DMS53 treated with DMSO at 0.1 percent for 48 hours (cell line): ENCODE measurements around the gene PHF8.

Experiments used
- DNase-seq: peaks from one replicate; lab custom pipeline; 2025; ENCODE audit not compliant: unreplicated experiment; lab: John Stamatoyannopoulos, UW

The PHF8 gene

DNA sequence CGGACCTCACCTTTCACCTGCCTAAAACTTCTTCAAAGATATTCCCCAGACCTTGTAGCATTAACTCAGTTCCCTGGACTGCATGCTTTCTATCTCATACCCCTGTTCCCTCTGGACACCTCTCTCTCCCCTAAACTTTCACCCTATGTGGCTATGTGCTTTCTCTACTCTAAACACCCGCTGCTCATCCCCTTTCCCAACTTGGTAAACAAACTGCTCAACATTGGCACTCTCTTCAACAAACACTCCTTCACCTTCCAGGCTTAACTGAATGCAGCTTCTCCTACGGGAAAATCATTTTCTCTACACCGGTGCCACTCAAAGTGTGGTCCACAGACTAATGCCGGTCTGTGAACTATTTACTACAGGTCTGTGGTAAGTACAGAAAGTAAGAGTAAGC, 19.9 kb downstream of the PHF8 start:
- DNase-seq: no peak

DNA sequence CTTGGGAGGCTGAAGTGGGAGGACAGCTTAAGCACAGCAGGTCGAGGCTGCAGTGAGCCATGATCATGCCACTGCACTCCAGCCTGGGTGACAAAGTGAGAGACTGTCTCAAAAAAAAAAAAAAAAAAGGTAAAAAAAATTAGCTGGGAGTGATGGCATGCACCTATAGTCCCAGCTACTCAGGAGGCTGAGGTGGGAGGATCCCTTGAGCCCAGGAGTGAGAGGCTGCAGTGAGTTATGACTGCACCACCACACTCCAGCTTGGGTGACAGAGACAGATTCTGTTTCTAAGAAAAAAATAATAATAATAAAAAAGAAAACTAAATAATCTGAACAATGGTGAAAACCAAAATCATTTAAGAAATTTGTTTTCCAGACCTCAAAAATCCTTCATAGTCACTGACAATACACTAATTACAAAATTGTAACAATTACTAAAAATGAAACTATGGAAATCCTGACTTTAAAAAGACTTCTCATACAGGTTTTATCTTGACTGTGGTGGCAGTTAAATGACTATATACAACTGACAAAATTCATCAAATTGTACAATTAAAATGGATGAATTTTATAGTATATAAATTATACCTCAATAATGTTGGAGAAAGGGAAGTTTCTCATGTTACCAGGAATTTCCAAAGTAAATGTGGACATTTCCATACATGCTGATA, 31.3 kb downstream of the PHF8 start:
- DNase-seq: no peak

DNA sequence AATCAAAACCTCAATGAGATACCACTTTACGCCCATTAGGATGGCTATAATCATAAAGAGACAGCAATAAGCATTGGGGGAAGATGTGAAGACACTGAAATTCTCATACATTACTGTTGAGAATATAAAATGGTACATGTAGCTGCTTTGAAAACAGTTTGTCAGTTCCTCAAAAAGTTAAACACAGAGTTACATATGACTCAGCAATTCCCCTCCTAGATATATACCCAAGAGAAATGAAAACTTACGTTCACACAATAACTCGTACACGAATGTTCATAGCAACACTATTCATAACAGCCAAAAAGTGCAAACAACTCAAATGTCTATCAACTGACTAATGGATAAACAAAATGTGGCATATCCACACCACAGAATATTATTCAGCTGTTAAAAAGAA, 36.6 kb downstream of the PHF8 start:
- DNase-seq: no peak

DNA sequence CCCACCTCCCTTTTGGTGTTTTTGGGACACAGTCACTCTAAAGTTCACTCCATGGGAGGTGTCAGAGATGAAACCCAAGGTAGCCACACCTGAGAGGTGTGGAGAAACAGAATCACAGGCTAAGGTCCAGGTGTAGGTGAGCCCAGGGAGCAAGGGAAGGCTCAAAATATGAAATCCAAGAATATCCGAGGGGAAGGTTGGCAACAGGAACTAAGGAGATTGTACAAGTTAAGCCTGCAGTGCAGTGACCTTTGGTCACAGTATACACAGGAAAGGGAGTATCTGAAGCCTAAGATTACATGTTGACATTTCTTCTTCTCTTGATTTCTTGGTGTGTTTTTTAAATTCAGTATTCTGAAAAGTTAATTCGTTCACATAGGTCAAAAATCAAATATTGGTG, 46.5 kb downstream of the PHF8 start:
- DNase-seq: no peak

DNA sequence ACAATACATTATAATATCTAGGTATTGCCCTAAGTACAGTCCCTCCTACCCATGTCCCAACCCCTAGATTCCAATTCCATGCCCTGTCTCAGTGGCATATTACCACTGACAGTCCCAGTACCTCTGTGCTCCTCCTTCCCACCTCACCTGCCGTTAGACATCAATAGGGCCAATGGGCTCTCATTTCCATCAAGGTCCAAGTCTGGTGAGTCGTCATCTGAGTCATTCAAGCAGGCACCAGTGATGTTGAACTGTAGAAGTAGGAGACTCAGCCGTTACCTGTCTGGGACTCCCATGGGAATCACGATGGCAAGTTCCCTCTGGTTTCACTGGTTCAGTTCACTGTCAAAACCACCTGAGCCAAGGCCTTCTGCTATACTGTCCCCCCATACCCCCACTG, 51.7 kb downstream of the PHF8 start:
- DNase-seq: no peak

DNA sequence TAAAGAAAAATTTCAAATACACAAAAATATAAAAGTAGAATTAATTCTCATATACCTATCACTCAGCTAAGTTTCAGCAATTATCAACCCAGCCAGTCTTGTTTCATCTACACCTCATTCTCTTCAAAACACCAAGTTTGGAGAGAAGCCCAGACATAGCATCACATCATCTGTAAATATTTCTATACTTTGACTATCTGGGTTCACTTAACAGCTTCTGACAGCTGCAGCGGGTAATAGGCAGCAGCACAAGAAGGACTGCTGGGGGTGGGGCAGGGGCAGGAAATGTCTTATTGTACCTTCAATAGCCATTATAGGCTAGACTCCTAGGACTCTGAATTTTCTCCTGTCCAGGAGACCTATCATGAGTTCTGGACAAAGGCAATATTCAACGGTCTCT, 54.1 kb downstream of the PHF8 start:
- DNase-seq: no peak

DNA sequence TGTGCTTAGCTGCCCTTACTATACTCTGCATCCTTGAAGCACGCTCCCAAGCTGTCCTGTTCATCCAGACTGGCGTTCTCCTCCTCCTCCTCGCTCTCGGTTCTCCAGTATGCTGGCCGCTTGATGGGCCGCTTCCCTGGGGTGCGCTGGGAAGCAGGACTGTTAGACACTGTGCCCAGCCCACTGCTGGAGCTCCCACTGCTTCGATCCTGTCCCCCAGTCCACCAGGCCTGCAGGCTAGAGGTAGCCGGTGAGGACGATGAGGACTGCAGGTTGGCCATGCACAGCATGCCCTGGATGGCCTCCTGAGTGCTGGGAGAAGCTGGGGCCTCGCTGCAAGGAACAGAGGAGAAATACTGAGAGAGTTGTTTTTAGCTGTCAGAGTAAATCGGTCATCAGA, 59.4 kb downstream of the PHF8 start:
- no peak for DNase-seq

DNA sequence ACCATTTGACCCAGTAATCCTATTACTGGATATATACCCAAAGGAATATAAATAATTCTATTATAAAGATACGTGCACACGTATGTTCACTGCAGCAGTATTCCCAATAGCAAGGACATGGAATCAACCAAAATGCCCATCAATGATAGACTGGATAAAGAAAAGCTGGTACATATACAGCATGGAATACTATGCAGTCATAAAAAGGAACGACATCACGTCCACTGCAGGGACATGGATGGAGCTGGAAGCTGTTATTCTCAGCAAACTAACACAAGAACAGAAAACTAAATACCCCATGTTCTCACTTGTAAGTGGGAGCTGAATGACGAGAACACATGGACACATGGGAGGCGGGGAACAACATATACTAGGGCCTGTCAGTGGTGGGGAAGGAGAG, 69.7 kb downstream of the PHF8 start:
- DNase-seq: no peak

DNA sequence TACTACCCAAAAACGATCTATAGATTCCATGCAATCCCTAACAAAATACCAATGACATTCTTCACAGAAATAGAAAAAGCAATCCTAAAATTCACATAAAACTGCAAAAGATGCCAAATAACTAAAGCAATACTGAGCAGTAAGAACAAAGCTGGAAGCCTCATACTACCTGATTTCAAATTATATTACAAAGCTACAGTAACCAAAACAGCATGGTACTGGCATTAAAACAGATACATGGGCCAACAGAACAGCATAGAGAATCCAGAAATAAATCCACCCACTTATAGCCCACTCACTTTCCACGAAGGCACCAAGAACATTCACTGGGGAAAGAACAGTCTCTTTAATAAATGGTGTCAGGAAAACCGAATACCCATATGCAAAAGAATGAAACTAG, 74.7 kb downstream of the PHF8 start:
- no peak for DNase-seq

DNA sequence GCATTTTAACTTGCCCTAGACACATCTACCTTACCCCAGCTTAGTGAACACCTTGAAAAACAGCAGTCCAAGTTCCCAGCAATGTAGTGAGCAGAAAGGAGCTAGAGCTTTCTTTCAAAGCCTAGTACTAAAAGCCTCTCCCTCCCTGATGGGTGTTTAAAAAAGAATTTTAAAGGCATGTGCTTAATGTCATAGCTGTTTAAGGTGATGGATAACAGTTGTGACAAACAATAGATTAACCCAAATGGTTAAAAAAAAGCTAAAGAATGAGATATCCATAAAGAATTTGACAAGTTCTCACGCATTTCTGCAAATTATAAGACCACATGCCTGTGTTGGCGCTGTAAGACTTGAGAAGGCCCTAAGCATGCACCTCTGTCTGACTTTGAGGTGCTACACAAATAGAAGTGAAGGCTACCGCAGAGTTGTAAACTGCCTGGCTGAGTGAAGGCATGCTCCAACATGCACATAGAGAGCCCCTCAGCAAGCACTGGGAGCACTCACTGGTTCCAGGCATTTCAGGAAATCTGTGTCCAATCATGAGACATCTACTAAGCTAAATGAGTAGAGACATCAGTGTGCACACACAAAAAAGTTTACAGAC, 94.0 kb downstream of the PHF8 start:
- DNase-seq: no peak

DNA sequence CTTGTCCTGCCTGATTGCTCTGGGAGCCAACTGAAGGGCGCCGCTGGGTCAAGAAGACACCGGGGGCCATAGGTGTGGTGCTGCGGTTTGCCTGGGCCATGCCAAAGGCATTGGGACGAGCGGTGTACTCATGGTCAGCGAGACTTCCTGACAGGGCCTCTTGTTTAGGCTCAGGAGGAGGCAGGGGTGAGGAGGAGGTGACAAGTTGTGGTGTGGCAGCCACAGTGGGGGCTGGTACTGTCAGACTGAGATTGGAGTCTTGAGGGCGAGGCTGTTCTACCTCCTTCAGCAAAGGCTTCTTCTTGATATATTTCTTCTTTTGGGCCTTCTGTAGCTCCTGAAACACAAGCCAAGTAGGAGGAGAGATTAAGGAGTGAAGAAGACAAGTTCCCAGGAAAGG, 104.1 kb downstream of the PHF8 start:
- no peak for DNase-seq

DNA sequence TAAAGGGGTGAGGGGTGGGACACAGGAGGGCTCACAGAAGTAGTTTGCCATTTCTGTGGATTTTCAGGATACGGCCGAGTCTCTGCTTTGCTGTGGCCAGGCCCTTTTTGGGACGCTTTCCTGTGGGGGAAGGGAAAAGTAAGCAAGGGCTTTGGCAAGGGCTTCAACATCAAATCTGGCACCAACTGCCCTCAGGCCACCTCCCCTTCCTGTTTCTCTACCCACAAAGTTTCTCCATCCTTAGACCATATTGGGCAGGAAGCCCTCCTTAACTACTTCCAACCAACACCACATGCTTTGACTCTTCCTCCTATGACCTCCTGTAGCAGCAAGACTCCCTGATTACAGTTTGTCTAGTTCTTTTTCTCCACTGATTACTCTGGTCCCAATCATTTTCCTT, 105.1 kb downstream of the PHF8 start:
- no peak for DNase-seq

DNA sequence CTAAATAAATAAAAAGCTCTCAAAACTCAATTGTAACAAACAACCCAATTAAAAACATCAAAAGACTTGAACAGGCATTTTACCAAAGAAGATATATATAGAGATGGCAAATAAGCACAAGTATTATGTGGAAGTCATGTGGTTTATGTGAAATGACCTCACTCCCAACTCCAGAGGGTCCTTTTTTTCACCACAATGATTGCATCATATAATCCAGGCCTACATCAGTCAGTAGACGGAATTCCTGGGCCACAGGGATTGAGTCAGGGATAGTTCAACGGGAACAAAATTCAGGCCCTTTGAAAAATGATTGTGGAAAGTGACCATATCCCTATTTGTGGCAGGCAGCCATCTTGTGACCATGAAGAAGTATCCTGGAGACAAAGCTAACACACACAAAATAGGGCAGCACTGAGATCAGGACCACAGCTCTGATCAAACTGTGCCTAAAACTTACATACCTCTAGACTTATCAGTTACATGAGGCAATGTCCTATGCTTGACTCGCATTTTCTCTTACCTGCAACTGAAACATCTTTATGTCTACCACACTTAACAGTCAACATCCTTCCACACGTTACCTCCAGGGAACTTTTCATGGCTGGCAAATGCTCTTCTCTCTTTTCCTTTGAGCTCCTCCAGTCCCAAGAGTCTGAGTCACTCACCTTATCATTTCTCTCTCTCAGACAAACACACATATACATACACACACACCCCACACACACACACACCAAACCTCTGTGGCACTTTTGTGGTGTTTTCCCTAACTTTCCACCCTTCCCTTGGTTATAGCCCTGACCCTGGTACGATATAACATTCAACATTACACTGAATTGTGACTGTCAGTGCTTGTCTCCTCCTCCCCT, 113.5 kb downstream of the PHF8 start:
- DNase-seq: no peak

DNA sequence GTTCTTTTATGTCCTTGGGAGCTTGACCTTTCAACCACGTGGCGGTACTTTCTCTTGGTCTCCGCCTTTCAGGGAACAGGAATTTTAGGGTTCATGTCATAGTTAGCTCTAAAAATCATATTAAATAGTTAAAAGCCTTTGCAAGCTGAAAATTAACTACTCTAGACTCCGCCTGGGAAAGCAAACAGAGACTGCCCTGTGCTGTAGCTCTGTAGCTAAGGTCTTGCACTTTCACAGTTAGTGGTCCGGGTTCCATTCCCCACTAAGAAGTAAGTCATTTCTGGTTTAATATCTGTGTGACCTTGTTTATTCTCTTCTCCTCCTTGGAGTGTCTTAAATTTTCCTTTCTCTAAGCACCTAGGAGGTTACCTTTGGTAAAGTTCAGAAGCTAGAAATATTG, 118.2 kb downstream of the PHF8 start:
- DNase-seq: no peak

DNA sequence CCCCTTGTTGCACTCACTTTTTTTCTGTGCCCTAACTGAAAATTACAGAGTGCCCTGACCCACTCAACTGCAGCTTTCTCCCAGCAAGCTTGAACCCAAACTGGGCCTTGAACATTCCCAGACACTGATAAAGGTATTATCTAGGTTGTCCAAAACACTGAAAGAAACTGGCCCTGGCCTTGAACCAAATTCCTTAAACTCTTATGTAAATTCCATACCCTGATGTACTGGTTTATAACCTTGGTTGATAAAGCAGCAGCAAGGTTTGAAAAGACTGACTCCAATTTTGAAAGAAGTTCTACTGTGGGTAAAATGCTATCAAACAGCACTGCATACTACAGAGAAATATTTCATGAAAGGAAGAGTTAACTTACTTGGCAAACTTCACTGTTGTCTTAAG, 125.6 kb downstream of the PHF8 start:
- DNase-seq: no peak

DNA sequence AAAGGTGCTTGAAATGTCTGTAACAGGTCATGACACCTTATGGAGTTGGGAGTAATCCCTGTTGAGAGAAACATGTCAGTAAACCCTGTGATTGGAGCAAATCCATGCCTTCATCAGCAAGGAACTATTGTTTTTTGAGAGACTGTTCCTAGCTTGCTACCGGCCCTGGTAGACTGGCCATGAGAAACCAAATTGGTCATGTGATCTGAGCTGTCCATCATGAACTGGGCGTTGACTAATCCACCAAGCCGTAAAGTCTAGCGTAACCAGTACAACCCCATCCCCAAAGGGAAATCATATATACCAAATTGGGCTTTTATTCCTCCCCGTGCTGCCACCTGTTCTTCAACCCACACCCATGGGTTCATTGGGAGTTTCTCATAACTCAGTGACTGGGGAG, 143.7 kb downstream of the PHF8 start:
- no peak for DNase-seq

DNA sequence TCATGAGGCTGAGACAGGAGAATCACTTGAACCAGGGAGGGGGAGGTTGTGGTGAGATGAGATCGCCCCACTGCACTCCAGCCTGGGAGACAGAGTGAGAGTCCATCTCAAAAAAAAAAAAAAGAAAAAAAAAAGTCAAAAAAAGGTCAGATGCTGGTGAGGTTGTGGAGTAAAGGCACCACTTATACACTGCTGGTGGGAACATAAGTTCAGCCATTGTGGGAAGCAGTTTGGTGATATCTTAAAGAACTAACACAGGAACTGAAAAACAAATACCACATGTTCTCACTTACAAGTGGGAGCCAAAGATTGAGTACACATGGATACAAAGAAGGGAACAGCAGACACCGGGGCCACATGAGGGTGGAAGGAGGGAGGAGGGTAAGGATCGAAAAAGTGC, 149.0 kb downstream of the PHF8 start:
- no peak for DNase-seq
